NT2/D1 (cell line): ENCODE measurements around the gene LYSMD1.

ENCODE experiments used
- SUZ12 ChIP-seq: IDR thresholded peaks from 2 replicates; pipeline ENCODE4 v1.6.1; 2011; ENCODE audit not compliant: insufficient read length, insufficient read depth; ENCODE audit errors: extremely low read depth
- YY1 ChIP-seq: IDR thresholded peaks from 2 replicates; pipeline ENCODE4 v1.6.1; 2011; ENCODE audit not compliant: insufficient read length, insufficient read depth
- ZNF274 ChIP-seq: IDR thresholded peaks from 2 replicates; pipeline ENCODE4 v1.6.1; 2011; ENCODE audit warnings: mild to moderate bottlenecking, low read depth, low read length

DNA sequence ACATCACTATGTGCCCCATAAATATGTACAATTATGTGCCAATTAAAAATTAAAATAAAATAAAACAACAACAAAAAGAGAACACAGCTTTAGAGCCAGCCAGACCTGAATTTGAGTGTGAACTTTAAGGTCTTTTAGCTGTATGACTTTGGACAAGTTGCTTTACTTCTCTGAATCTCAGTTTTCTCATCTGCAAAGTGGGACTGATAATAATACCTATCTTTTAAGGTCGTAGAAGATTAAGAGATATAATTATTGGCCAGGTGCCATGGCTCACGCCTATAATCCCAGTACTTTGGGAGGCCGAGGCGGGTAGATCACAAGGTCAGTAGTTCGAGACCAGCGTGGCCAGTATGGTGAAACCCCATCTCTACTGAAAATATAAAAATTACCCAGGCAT lies 27.6 kb upstream of the LYSMD1 start:
- TF ChIP-seq ZNF274 (no peak), YY1 (no peak), SUZ12 (no peak)
